ENCODE results near the gene PPP1R9A.

The PPP1R9A gene

GRCh38 chr7:94907026-94907810 is at the start of gene PPP1R9A:
PPP1R9A (plus strand) TSS chr7:94907594; CDS start chr7:94910114, 2,520 bp downstream.
- DNase-seq (ENCODE audit: low read depth in 1 of 2, low spot score in 1 of 2): no peak

- DNase-seq (ENCODE audit: low read depth in 1 of 2, low spot score in 1 of 2): no peak
Measured at GRCh38 chr7:94871132-94871531, 36.3 kb upstream of the PPP1R9A start.

- DNase-seq (ENCODE audit: low read depth in 1 of 2, low spot score in 1 of 2): no peak
Measured at GRCh38 chr7:94873239-94873638, 34.2 kb upstream of the PPP1R9A start.

- no peak for DNase-seq (ENCODE audit: low read depth in 1 of 2, low spot score in 1 of 2)
Measured at GRCh38 chr7:94874036-94874785, 33.2 kb upstream of the PPP1R9A start.

- no peak for DNase-seq (ENCODE audit: low read depth in 1 of 2, low spot score in 1 of 2)
Measured at GRCh38 chr7:94875201-94875600, 32.2 kb upstream of the PPP1R9A start.

- DNase-seq (ENCODE audit: low read depth in 1 of 2, low spot score in 1 of 2): no peak
Measured at GRCh38 chr7:94877731-94878670, 29.4 kb upstream of the PPP1R9A start.

- DNase-seq (ENCODE audit: low read depth in 1 of 2, low spot score in 1 of 2): no peak
Measured at GRCh38 chr7:94882891-94883290, 24.5 kb upstream of the PPP1R9A start.

GRCh38 chr7:94883616-94884015 is 23.8 kb upstream of the PPP1R9A start:
- DNase-seq (ENCODE audit: low read depth in 1 of 2, low spot score in 1 of 2): no peak

GRCh38 chr7:94888551-94888950 is 18.8 kb upstream of the PPP1R9A start:
- DNase-seq (ENCODE audit: low read depth in 1 of 2, low spot score in 1 of 2): no peak

GRCh38 chr7:94888995-94889523 is 18.3 kb upstream of the PPP1R9A start:
- DNase-seq (ENCODE audit: low read depth in 1 of 2, low spot score in 1 of 2): no peak

- no peak for DNase-seq (ENCODE audit: low read depth in 1 of 2, low spot score in 1 of 2)
Measured at GRCh38 chr7:94890216-94890615, 17.2 kb upstream of the PPP1R9A start.

GRCh38 chr7:94893661-94894060 is 13.7 kb upstream of the PPP1R9A start:
- no peak for DNase-seq (ENCODE audit: low read depth in 1 of 2, low spot score in 1 of 2)

GRCh38 chr7:94897541-94897940 is 9.9 kb upstream of the PPP1R9A start:
- no peak for DNase-seq (ENCODE audit: low read depth in 1 of 2, low spot score in 1 of 2)

GRCh38 chr7:94898340-94898739 is 9.1 kb upstream of the PPP1R9A start:
- no peak for DNase-seq (ENCODE audit: low read depth in 1 of 2, low spot score in 1 of 2)

- DNase-seq (ENCODE audit: low read depth in 1 of 2, low spot score in 1 of 2): no peak
Measured at GRCh38 chr7:94901981-94902380, 5.4 kb upstream of the PPP1R9A start.

GRCh38 chr7:94903971-94904370 is 3.4 kb upstream of the PPP1R9A start:
- no peak for DNase-seq (ENCODE audit: low read depth in 1 of 2, low spot score in 1 of 2)

- DNase-seq (ENCODE audit: low read depth in 1 of 2, low spot score in 1 of 2): no peak
Measured at GRCh38 chr7:94904982-94905381, 2.4 kb upstream of the PPP1R9A start.

GRCh38 chr7:94906065-94906851 is 1.1 kb upstream of the PPP1R9A start:
- DNase-seq (ENCODE audit: low read depth in 1 of 2, low spot score in 1 of 2): no peak

- no peak for DNase-seq (ENCODE audit: low read depth in 1 of 2, low spot score in 1 of 2)
Measured at GRCh38 chr7:94907811-94908322, 473 bp downstream of the PPP1R9A start.
